HG02973 (cell line): ENCODE data around the gene PANK4.

Source experiments
- ATAC-seq: cut with Tn5 transposase; IDR thresholded peaks from one replicate; pipeline ENCODE4 v1.9.1; 2021; ENCODE audit warnings: moderate library complexity; ENCODE audit not compliant: unreplicated experiment

The PANK4 gene

GRCh38 chr1:2530513-2531361 is 4.3 kb upstream of the PANK4 start:
- ATAC-seq, result no peak

GRCh38 chr1:2529784-2530512 is 3.6 kb upstream of the PANK4 start, which contains the start of gene HES5:
TSS of gene HES5 (minus strand) at chr1:2530263. CDS start at chr1:2530164, 99 bp downstream.
- no peak for ATAC-seq

GRCh38 chr1:2528966-2529783 is 2.8 kb upstream of the PANK4 start:
- no peak for ATAC-seq

- no peak for ATAC-seq
These were observed 2.2 kb upstream of the PANK4 start for GRCh38 chr1:2528611-2528965.

GRCh38 chr1:2528016-2528415 is 1.6 kb upstream of the PANK4 start:
- ATAC-seq, result no peak

- no peak for ATAC-seq
These were observed 1.1 kb upstream of the PANK4 start for GRCh38 chr1:2527556-2527860.

- ATAC-seq, result peak; percentile 26
These were observed 594 bp upstream of the PANK4 start for GRCh38 chr1:2526824-2527555.

- no peak for ATAC-seq
These were observed 850 bp downstream of the PANK4 start for GRCh38 chr1:2525572-2525919.

- ATAC-seq, result no peak
These were observed 2.3 kb downstream of the PANK4 start for GRCh38 chr1:2523891-2524609.

GRCh38 chr1:2523191-2523890 is 3.1 kb downstream of the PANK4 start:
- ATAC-seq, result no peak

GRCh38 chr1:2522230-2522629 is 4.2 kb downstream of the PANK4 start:
- ATAC-seq, result no peak

- ATAC-seq, result no peak
These were observed 5.6 kb downstream of the PANK4 start for GRCh38 chr1:2520806-2521205.

- ATAC-seq, result no peak
These were observed 6.2 kb downstream of the PANK4 start for GRCh38 chr1:2520206-2520605.

GRCh38 chr1:2519729-2520128 is 6.7 kb downstream of the PANK4 start:
- no peak for ATAC-seq

GRCh38 chr1:2519029-2519685 is 7.2 kb downstream of the PANK4 start:
- ATAC-seq, result no peak

- no peak for ATAC-seq
These were observed 7.9 kb downstream of the PANK4 start for GRCh38 chr1:2518528-2518927.

GRCh38 chr1:2517966-2518365 is 8.4 kb downstream of the PANK4 start:
- ATAC-seq, result no peak

GRCh38 chr1:2516946-2517345 is 9.4 kb downstream of the PANK4 start:
- no peak for ATAC-seq

GRCh38 chr1:2516124-2516523 is 10.3 kb downstream of the PANK4 start:
- ATAC-seq, result no peak
